ENCODE data around the gene TAS2R41.

DNA sequence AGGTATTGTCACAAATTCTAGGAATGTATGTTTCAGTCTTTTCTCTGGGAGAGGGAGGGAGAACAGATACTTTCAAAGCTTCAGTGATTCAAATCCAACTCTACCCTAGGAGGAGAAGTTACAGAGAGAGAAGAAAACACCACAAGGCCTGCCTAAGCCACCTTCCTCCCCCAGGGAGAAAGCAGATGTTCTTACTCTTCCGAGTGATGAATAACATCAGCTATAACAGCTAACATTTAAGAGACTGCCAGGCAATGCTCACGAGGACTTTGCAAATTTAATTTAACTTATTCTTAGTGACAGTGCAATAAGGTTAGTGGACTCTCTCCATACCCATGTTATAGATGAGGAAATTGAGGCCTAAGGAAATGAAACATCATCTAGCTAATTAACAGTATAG, 36.8 kb downstream of the TAS2R41 start:
- TF ChIP-seq, protein P1, sequence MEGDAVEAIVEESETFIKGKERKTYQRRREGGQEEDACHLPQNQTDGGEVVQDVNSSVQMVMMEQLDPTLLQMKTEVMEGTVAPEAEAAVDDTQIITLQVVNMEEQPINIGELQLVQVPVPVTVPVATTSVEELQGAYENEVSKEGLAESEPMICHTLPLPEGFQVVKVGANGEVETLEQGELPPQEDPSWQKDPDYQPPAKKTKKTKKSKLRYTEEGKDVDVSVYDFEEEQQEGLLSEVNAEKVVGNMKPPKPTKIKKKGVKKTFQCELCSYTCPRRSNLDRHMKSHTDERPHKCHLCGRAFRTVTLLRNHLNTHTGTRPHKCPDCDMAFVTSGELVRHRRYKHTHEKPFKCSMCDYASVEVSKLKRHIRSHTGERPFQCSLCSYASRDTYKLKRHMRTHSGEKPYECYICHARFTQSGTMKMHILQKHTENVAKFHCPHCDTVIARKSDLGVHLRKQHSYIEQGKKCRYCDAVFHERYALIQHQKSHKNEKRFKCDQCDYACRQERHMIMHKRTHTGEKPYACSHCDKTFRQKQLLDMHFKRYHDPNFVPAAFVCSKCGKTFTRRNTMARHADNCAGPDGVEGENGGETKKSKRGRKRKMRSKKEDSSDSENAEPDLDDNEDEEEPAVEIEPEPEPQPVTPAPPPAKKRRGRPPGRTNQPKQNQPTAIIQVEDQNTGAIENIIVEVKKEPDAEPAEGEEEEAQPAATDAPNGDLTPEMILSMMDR (IDR thresholded peaks at IDR 0.05; ENCODE audit: low read depth, low read length, poor library complexity, severe bottlenecking) = no peak
- TF ChIP-seq EZH2phosphoT487 (IDR thresholded peaks at IDR 0.05; ENCODE audit: borderline replicate concordance, low read length) = no peak
